SU-DHL-6 (cell line): ENCODE data around the gene FBXL2.
"Not testable (repeated sequence)": the region's sequence is repeated elsewhere in the genome, so short reads cannot be mapped to it uniquely, and the experiment has no call there.

ENCODE experiments used
- H2AFZ ChIP-seq: fragments of 200-600 bp; sonication (generic); 2 replicates; pipeline ENCODE4 v1.6.1; 2014; ENCODE audit warnings: low read depth, mild to moderate bottlenecking, moderate library complexity, mixed read lengths, antibody characterized with exemption, low read length; ENCODE audit not compliant: severe bottlenecking
- H3F3A ChIP-seq: fragments of 200-600 bp; shearing (Covaris generic); 2 replicates; pipeline ENCODE4 v1.6.0; 2016; ENCODE audit warnings: antibody characterized with exemption, mild to moderate bottlenecking; ENCODE audit not compliant: insufficient read depth
- H3K27ac ChIP-seq: fragments of 200-600 bp; sonication (generic); 2 replicates; pipeline ENCODE4 v1.5.1; 2016; ENCODE audit warnings: low read depth, mild to moderate bottlenecking, low read length, moderate library complexity, mixed read lengths
- H3K27me3 ChIP-seq: fragments of 200-600 bp; sonication (generic), shearing (Covaris generic); 2 replicates; pipeline ENCODE4 v1.6.0; 2014; ENCODE audit warnings: mild to moderate bottlenecking, low read length
- H3K36me3 ChIP-seq: fragments of 200-600 bp; sonication (generic); 2 replicates; pipeline ENCODE4 v1.6.1; 2014; ENCODE audit warnings: mild to moderate bottlenecking, low read length, mixed read lengths
- H3K4me2 ChIP-seq: fragments of 300-600, 200-600 bp; shearing (Covaris generic), sonication (generic); 2 replicates; pipeline ENCODE4 v1.6.0; 2014; ENCODE audit warnings: low read length, low read depth, mild to moderate bottlenecking; ENCODE audit not compliant: poor library complexity, severe bottlenecking
- H3K4me3 ChIP-seq: fragments of 200-600 bp; sonication (generic); 2 replicates; pipeline ENCODE4 v1.5.1; 2014; ENCODE audit warnings: antibody characterized with exemption, low read length, mild to moderate bottlenecking, mixed read lengths; ENCODE audit not compliant: insufficient read depth, poor library complexity, severe bottlenecking
- H3K79me2 ChIP-seq: fragments of 200-600 bp; sonication (generic); 2 replicates; pipeline ENCODE4 v1.6.1; 2014; ENCODE audit warnings: mild to moderate bottlenecking, low read length, moderate library complexity; ENCODE audit not compliant: insufficient read depth
- H3K9ac ChIP-seq: fragments of 200-600 bp; sonication (generic); 2 replicates; pipeline ENCODE4 v1.7.0; 2014; ENCODE audit warnings: mild to moderate bottlenecking, low read length
- H3K9me2 ChIP-seq: fragments of 200-600 bp; sonication (generic); replicated peaks from 2 replicates; pipeline ENCODE4 v1.6.1; 2014; ENCODE audit warnings: low read length; ENCODE audit not compliant: insufficient read depth
- H3K9me3 ChIP-seq: fragments of 200-600 bp; sonication (generic); 2 replicates; pipeline ENCODE4 v1.6.1; 2014; ENCODE audit warnings: low read length, mixed read lengths; ENCODE audit not compliant: insufficient read depth
- H4K20me1 ChIP-seq: fragments of 200-600 bp; sonication (generic); 2 replicates; pipeline ENCODE4 v1.6.1; 2014; ENCODE audit warnings: low read depth, mild to moderate bottlenecking, antibody characterized with exemption, low read length, moderate library complexity, mixed read lengths
- CTCF ChIP-seq: fragments of 200-600 bp; sonication (generic); IDR thresholded peaks from one replicate; pipeline ENCODE4 v1.5.1; 2017; ENCODE audit warnings: antibody characterized with exemption, mild to moderate bottlenecking, low read length, moderate library complexity; ENCODE audit not compliant: insufficient read depth, poor library complexity, severe bottlenecking
- EZH2phosphoT487 ChIP-seq: fragments of 200-600 bp; sonication (generic), shearing (Covaris generic); conservative IDR thresholded peaks from 2 replicates; pipeline ENCODE4 v1.6.1; 2018; ENCODE audit warnings: mild to moderate bottlenecking, antibody characterized with exemption, low read length, moderate library complexity, mixed read lengths

Gene FBXL2

GRCh38 chr3:33403756-33404155 lies 126.5 kb downstream of the FBXL2 start:
- no peaks in the 10 kb centered on the region for H3K9me3 ChIP-seq
- no peak overlapping the region for H3K9ac ChIP-seq
- H3K9me2 ChIP-seq: no peaks in the 10 kb centered on the region
- no peak overlapping the region for H3K27ac ChIP-seq
- H3K36me3 ChIP-seq: peaks cover 58% of the 10 kb centered on the region
- H3K79me2 ChIP-seq: no peaks in the 10 kb centered on the region
- no peak for TF ChIP-seq EZH2phosphoT487
- no peak for TF ChIP-seq CTCF
- no peak overlapping the region for H3K4me2 ChIP-seq
- H3K4me3 ChIP-seq: no peak overlapping the region
- H3F3A ChIP-seq: peaks cover 4% of the 10 kb centered on the region; the same call in 1 of the 2 replicates
- no peaks in the 10 kb centered on the region for H4K20me1 ChIP-seq
- H2AFZ ChIP-seq: no peak overlapping the region
- H3K27me3 ChIP-seq: no peaks in the 10 kb centered on the region

GRCh38 chr3:33410816-33411215 lies 133.6 kb downstream of the FBXL2 start:
- peaks cover 59% of the 10 kb centered on the region for H3K36me3 ChIP-seq
- not testable (repeated sequence) for H3K27ac ChIP-seq
- H3K79me2 ChIP-seq: peaks cover 16% of the 10 kb centered on the region; the same call in 1 of the 2 replicates

GRCh38 chr3:33417066-33417673 lies 139.9 kb downstream of the FBXL2 start:
- Histone ChIP-seq H3K36me3 (peaks cover 33% of the 10 kb centered on the region), H4K20me1 (peaks cover 7% of the 10 kb centered on the region; the same call in 1 of the 2 replicates), H3K9me3 (no peaks in the 10 kb centered on the region), H2AFZ (no peak overlapping the region), H3K4me3 (no peak overlapping the region), H3K79me2 (peaks cover 48% of the 10 kb centered on the region), H3K27me3 (no peaks in the 10 kb centered on the region), H3K9ac (no peak overlapping the region), H3F3A (no peaks in the 10 kb centered on the region), H3K27ac (no peak overlapping the region), H3K9me2 (no peaks in the 10 kb centered on the region), H3K4me2 (no peak overlapping the region)
- TF ChIP-seq CTCF (no peak), EZH2phosphoT487 (no peak)

More at GRCh38 chr3:33410816-33411215, 133.6 kb downstream of the FBXL2 start:
- H4K20me1 ChIP-seq, H3K4me3 ChIP-seq, H3K27me3 ChIP-seq, H3K9ac ChIP-seq, H3F3A ChIP-seq, H2AFZ ChIP-seq, H3K4me2 ChIP-seq, H3K9me3 ChIP-seq, H3K9me2 ChIP-seq: not testable (repeated sequence)

- H3K9me2 ChIP-seq: no peaks in the 10 kb centered on the region
- H3K79me2 ChIP-seq: peaks cover 64% of the 10 kb centered on the region
- no peak overlapping the region for H2AFZ ChIP-seq
- no peaks in the 10 kb centered on the region for H3F3A ChIP-seq
- H4K20me1 ChIP-seq: peaks cover 11% of the 10 kb centered on the region; the same call in 1 of the 2 replicates
- H3K9me3 ChIP-seq: no peaks in the 10 kb centered on the region
- peaks cover 37% of the 10 kb centered on the region for H3K36me3 ChIP-seq
- TF ChIP-seq EZH2phosphoT487 (no peak), CTCF (no peak)
- no peak overlapping the region for H3K27ac ChIP-seq
- no peak overlapping the region for H3K4me2 ChIP-seq
- H3K4me3 ChIP-seq: no peak overlapping the region
- no peaks in the 10 kb centered on the region for H3K27me3 ChIP-seq
- no peak overlapping the region for H3K9ac ChIP-seq
Measured at GRCh38 chr3:33419948-33420347, 142.7 kb downstream of the FBXL2 start.
